Activated CD4-positive, alpha-beta T cell treated with anti-CD3 and anti-CD28 coated beads, Interleukin-2, amount 50 U/mL, for 24 hours (primary cell): Measurements from ENCODE around the gene PIWIL1.

Source experiments
- DNase-seq, 2 donors: peaks; one replicate each; pipeline ENCODE4 v3.0.0-alpha.2; 2020; ENCODE audit warnings: low read depth in 1 of 2, low spot score in 1 of 2

PIWIL1 gene

DNA sequence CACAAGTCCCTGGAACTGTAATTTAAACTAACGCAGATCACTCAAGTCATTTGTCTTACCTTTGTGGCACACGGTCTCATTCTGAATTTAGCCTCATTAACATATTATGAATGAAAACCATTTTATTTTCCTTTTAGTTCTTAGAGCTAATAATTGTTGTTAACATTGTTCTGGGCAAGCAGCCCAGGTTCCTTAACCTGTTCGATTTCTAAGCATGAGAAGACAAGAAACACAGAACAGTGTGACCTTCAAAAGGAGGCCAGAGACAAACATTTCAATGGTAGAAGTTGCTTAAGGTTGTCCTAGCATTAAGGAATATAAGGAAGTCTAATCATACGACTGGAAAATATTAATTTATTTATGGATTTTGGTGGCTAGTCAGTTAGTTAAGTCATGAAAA lies 35.2 kb downstream of the PIWIL1 start:
- no peak for DNase-seq

DNA sequence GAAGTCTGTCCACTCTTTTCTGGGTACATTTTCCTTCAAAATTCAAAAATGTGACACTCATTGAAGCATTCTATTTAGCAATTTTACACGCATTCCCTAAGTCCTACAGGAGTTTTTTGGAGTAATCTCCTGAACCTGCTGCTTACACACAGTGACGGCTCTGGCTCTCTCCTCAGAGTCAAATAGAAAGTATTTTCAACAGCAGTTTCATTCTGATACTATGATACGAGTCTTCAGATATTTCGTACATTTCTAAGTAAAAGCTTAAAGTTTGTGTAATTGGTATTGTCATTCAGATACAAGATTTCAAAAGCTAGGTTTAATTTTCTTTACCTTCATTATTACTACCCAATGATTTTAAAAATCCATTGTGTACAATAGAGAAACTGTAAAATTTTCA lies 36.4 kb downstream of the PIWIL1 start:
- no peak for DNase-seq

DNA sequence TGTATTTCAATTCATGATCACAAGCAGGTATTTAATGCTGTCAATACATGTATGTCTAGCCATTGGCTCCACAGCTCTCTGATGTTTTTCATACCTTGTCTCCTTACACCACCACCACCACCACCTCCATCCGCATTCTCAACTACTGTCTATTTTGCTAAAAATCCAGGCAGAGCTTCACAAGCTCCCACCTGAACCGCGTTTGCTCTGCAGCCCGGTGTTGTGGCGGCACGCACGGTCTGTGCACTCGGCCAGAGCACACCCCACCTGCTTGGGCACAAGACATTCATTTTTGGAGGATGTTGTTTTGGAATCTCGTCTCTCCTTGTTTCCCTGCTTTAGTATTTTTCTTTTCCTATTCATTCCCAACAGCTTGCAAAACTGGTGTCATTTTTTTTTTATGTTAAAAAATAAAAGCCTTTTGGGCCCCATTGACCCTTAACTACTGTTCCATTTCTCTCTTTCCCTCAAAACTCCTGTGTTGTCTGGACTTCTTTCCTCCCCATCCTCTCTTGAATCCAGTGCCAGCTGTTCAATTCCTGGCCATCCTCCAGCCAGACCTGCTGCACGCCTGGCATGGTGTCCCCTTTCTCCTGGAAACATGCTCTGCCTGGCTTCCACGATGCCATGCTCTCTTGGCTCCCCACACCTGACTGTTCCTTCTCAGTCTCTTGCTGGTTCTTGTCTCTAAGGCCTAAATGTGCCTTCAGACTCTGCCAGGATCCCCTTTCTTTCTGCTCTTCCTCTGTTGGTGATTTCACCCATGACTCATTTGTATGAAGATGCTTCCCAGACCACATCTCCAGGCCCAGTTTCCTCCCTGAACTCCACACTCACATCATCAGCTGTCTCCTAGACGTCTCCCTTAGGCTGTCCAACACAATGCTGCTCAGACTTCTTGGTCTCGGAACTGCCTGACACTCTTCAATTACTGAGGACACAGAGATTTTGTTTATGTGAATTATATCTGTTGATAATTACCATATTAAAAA lies 37.9 kb downstream of the PIWIL1 start:
- DNase-seq: no peak

DNA sequence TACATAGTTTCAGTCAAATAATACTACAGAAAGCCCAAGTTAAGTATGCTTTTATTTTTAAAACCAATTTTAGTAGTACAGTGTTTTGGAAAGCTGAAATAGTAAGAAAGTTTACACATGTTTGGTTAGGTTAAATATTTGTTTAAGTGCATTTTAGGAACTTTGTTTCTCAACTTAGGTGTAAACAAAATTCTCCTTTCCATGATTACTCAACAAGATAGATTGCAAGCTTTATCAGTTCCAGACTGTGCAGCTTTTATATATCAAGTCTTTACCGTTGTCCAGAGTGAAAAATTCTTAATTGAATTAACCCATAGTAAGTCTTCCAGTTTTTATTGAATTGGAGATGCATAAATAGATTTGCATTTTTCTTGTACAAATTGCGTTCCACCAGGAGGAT lies 45.1 kb downstream of the PIWIL1 start:
- no peak for DNase-seq

DNA sequence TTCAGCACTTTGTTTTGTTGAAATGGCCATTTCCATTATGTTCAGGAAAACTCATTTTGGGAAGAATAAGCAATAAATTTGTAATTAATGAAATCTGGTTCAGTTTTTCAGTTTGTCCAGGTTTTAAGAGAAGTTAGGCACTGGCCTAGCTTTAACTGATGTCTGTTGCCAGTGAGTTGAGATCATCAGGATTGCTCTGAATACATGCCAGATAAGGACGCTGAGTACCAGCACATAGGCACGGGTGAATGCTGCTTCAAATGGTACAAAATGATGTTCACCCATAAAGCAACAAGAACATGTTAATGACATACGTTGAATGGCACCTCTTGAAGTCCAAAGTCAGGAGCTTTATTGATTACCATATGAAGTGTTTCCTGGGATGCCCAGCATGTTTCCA lies 46.5 kb downstream of the PIWIL1 start:
- no peak for DNase-seq

DNA sequence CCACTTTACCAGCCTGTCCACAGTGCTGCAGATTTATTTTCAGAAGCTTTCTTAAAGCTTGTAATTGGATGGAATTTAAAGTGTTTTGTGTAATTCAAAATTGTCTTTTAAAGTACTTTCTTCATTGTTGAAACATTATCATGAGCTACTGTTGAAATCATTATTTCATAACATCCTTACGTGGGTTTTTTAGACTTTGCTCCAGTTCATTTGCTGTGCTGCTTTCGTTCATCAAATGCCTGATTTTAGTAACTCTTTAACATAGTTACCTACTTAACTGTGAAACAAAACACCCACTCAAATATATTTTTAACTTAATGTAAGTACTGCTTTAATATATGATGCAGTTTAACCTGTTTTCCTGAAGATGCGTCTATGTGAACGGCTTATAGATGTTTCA lies 47.5 kb downstream of the PIWIL1 start:
- no peak for DNase-seq

DNA sequence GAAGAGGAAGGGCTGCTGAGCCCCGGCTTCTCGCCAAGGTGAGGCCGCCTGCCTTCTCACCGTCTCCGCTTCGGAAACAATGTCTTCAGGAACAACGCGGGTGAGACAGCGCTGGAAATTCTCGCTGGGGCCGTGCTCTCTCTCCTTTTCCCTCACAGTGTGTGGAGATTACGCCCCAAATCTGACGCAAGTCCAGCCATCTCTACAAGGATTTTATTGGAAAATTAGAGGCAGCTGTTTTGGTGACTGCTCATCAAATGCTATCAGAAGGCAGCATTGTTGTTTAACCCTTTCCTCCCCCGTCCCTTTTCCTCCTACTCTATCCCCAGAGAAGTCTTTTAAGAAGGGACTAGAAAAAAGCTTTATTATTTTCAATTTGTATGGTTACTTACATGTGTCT lies 53.5 kb downstream of the PIWIL1 start:
- no peak for DNase-seq

DNA sequence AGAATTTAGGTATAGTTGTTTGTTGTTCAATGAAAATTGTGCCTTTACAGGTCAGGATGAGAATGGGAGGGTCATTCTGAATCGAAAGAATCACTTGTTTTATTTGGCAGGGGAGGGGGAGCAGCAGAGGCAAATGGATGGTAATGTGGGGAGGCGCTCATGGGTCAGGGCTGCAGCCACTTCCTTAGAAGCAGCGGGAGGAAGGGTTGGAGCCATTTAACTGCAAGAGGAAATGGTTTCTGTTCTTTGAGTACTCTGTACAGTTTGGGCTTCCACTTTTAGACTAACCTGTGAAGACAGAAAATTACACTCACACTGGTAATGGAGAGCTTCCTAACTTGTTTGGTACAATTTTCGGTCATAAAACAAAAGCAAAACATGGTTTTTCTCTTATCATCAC lies 57.2 kb downstream of the PIWIL1 start:
- DNase-seq: no peak

DNA sequence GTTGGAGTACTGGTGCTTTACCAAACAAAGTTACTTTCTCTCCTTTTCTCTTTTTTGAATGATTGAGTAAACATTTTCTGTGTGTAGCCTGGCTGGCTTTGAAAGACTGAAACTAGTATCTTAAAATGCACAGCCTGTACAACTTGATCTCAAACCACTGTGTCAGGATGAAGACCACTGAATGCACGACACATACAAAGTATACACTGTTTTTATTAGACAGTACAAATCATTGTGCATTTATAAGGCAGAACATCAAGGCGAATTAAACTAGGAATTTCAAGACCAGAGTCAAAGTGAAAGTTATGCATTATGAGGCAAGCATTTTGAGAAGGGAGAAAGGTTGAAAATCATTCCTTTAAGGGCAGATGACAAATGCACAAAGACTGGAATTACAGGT lies 59.0 kb downstream of the PIWIL1 start:
- DNase-seq: no peak

DNA sequence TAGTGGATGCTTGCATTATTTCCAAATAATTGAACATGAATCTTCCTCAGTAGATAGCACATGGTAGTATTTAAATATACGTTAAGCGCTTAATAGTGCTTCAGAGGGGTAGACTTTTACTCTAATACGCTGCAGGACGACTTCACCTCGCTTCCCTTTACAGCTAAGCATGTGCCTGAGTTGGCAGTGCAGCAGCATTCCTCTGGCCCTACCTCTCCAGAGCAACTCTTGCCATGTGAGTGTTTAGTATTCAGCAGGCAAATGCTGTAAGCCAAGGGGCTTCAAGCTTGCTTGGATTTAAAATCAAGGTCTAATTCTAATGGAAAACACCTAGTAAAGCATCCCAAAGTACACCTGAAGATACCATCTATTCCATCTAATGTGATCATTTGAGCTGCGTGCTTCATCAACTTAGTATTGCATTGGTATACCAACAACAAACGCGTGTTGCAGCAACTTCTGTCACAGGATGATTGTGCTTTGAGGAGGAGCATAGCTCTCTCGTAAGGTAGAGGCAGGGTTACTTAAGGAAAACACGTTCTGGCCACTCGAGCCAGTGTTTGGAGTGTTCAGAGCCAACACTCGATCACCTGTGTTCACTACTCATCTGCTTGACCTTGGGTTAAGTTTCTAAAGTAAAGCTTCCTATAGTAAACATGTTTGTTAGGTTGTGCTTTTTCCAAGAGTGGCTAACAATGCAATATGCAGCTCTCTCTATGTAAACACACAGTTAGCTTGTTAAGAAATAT lies 60.6 kb downstream of the PIWIL1 start:
- DNase-seq: no peak

DNA sequence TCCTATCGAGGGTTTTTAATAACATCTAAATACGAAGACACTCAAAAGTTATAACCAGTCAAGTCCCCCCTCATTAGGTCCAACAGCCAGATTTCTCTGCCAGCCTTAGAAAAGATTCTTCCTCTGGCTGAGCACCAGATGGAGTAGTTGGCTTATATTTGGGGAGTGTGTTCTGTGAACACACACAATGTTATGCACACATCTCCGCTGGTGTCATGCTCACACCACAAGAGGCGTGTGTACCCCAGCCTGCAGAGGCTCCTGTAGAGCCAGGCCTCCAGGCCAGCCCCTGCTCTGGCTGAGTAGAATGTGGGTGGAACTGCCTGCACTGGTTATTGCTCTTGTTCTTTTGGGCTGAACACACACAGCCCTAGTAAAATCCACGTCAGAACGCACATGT lies 64.0 kb downstream of the PIWIL1 start:
- DNase-seq: no peak

DNA sequence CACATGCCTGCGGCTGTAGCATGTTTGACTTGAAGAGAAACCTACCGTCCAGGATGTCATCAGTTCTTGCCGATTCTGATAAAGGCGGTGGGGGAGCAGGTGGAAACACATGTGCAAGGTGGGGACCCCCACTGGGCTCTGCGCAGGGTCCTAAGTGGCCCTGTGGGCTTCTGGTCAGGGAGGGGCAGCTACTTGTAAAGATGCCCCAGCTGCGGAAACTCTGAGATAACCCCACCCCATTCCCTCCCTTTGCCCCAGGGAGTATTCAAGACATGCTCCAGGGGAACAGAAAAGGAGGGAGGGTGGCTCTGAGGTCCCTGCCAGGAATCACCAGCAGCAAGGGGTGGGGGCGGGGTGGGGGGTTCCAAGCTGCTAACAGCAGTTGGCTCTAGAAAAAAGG lies 67.6 kb downstream of the PIWIL1 start:
- DNase-seq: no peak

DNA sequence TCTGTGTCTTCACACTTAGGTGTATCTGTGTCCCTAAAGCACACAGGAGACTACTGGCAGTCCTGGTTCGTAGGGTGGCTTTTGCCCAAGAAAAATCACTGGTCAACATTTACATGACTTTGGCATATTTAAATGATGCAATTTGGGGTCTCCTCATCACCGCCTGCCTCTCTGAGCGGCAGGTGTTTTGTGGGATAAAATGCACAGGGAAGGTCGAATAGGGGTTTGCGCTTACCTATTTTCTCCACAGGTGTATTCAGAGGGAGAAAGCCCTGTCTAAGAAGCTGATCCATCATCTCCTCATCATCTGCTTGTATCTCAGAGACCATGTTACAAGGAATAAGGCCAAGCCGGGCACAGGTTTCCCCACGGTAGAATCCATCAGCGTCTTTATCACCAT lies 74.7 kb downstream of the PIWIL1 start:
- DNase-seq: no peak

DNA sequence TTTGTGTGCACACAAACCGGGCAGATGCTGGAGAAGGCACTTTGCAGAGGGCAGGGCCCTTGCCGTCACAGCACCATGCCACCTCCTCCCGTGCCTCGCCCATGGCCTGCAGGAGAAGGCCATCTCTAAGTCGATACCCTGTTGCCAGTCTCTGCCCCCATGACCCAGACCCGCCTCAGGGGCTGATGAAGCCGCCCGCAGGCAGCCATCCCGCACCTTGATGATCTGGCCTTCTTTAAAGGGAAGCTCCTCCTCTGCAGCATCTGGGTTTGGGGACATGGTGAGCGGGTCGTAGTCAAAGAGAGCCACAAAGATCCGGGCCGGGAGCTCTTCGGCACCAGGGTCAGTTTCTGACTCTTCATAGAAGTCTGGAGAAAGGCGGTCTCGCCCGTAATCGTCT lies 76.2 kb downstream of the PIWIL1 start:
- DNase-seq: no peak

DNA sequence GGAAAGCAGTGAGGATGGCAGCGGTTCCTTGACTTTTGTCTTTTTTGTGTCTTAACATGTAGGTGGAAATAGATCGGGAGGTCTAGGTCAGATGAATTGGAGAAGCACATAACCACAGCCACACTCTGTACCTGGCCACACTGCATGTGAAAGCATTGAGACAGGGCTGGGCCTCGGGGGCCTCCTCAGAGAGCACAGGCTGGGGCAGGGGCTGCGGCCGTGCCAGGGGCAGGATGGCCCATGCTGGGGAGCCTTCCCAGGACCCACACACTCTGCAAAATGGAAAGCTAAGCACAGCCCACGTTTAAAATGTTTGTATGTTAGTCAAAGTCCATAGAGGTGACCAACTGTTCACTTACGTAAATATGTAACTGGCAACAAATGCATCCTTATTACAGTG lies 76.7 kb downstream of the PIWIL1 start:
- DNase-seq: no peak

DNA sequence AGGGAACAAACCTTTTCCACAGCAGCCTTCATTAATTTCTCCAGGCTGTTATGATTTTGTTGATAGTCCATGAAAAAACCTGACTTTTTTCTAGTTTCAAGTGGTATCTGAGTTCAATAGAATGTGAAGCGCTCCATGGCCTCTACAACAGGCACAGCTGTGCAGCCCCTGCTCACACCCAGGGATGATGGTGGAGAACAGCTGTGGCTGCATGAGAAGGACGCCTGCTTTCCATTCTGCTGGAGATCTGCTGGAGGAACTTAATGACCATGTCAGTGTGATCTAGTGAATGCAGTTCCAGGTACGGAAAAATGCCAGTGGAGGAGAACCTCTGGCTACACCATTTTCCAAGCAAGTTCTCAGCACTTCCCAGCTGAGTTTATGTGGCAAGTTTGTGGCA lies 80.6 kb downstream of the PIWIL1 start:
- DNase-seq: no peak

DNA sequence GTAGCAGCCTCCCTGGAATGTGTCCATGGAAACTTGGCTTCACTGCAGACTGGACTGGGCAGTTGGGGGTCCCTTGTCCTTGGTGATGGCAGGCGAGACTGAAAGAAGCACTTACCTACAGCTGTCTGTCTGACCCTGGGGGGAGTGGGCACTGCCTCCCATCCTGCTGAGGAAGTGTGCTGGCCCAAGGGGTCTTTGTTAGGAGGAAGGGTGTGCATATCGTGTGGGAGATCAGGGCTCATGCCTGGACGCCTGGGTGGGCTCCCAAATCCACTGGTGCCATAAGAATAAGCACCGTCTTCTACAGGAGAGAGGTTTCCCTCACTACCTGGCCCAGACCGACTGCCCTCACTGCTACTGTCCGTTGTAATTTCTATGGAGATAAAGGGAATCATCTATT lies 81.4 kb downstream of the PIWIL1 start:
- DNase-seq: no peak

DNA sequence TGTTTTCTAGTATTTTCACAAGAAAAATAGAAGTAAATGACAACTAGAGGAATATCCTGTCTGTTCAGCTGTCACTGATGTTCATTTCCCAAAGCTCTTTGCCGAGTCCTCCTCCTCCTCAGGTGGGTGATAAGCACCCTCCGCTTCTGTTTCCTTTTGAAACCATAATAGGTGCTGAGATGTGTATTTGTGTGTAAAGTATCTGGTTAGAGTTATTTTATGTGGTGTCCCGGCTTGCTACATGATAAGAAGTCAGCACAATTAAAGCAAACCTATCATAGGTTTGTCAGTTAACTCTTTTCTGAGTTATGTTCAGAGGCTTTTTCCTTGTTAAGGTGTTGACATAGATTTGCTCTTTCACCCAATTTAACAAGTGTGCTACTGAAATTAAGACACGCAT lies 82.4 kb downstream of the PIWIL1 start:
- no peak for DNase-seq

DNA sequence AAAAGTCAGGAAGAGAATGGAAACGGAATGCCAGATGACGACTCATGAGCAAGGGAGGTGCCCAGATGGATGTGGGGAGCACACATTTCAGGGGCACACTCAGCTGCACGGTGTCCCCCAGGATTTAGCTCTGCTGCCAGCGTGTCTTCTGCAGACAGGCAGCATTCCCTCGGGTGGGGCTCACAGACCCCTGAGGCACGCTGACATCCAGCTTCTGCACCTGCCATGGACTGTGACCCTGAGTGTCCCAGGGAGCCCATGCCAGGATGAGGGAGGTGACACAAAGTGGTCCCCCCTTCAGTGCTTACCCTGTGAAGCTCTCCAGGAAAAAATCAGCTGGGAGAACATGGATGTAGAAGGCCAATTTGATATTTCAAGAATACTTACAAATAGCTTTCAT lies 84.2 kb downstream of the PIWIL1 start:
- DNase-seq: no peak
